ENCODE data around the gene SMARCD1. TPM values are rescaled to one million over a fixed set of nuclear protein-coding genes. Genes with fewer than 3 reads are reported as not detected.
A peak's percentile ranks its signal among the peaks of the same experiment; 100 is the strongest.

The SMARCD1 gene
- total and polyA plus RNA-seq, 9 of the 15 experiments (the other 6 are each of a cell fraction or from before 2014, with no cell fraction given), result 0.86 to 91.7 (median 48.0) TPM

GRCh38 chr12:50070314-50071060 is 14.7 kb upstream of the SMARCD1 start (continued):
- TF ChIP-seq ZBTB40 (IDR thresholded peaks at IDR 0.05), result peak; percentile 74
- no peak for TF ChIP-seq ZBTB40 (CRISPR knock-in tag; IDR thresholded peaks at IDR 0.05)
- peak in 1 of 3 experiments; percentile 75; a peak in 2 of 6 replicates for TF ChIP-seq ZBTB11 (CRISPR knock-in tag; IDR thresholded peaks at IDR 0.05)
- peak; percentile 9; the same call in 1 of the 2 replicates for TF ChIP-seq OTX1 (CRISPR knock-in tag; IDR thresholded peaks at IDR 0.05)
- no peak for TF ChIP-seq MYNN (IDR thresholded peaks at IDR 0.05)
- TF ChIP-seq MYNN (CRISPR knock-in tag; IDR thresholded peaks at IDR 0.05), result no peak
- TF ChIP-seq ZNF518B (CRISPR knock-in tag; IDR thresholded peaks at IDR 0.05), result no peak
- peak; percentile 76; the same call in 1 of the 2 replicates for TF ChIP-seq TFAP4 (CRISPR knock-in tag; IDR thresholded peaks at IDR 0.05; ENCODE audit: borderline replicate concordance)
- TF ChIP-seq CTBP1 (IDR thresholded peaks at IDR 0.05; ENCODE audit: borderline replicate concordance), result peak; percentile 74; the same call in 1 of the 2 replicates

Measured in K562 (cell line).